Upper lobe of right lung (tissue), 1 donor: Measurements from ENCODE around the gene NAT9. TPM values are rescaled to one million over a fixed set of nuclear protein-coding genes. Genes with fewer than 3 reads are reported as not detected.

ENCODE experiments used
- ATAC-seq: fragments of 200-7000 bp; cut with Tn5 transposase; one replicate; pipeline ENCODE4 v1.9.1; 2020; ENCODE audit warnings: mild to moderate bottlenecking, moderate library complexity
- DNase-seq: peaks from one replicate; pipeline ENCODE4 v3.0.0-alpha.2; 2020
- H3K27ac ChIP-seq: fragments of 200-600 bp; one replicate; pipeline ENCODE4 v1.8.0; 2022
- H3K27me3 ChIP-seq: fragments of 200-600 bp; one replicate; pipeline ENCODE4 v1.8.0; 2022; ENCODE audit warnings: mild to moderate bottlenecking
- H3K36me3 ChIP-seq: fragments of 200-600 bp; one replicate; pipeline ENCODE4 v1.8.0; 2022
- H3K4me1 ChIP-seq: fragments of 200-600 bp; one replicate; pipeline ENCODE4 v1.8.0; 2022
- H3K4me3 ChIP-seq: fragments of 200-600 bp; one replicate; pipeline ENCODE4 v1.8.0; 2022; ENCODE audit warnings: mild to moderate bottlenecking
- H3K9me3 ChIP-seq: fragments of 200-600 bp; one replicate; pipeline ENCODE4 v1.8.0; 2022
- CTCF ChIP-seq: fragments of 200-600 bp; IDR thresholded peaks from one replicate; pipeline ENCODE4 v1.8.0; 2022; ENCODE audit warnings: antibody characterized with exemption
- intact Hi-C: fragments of 100-400 bp; cut with DNase I; formaldehyde crosslinking; loops from one replicate; pipeline ENCODE4 v1.11.0; 2022
- total RNA-seq: library from RNA; stranded (reverse); fragmentation: NEBNext Ultra II Directional; extraction: Animal tissue kit (Norgen Biotek cat#: 25700); gene quantifications from one replicate; pipeline ENCODE4 v1.2.1, GENCODE V29; 2021
- donor health status: DM: no; HTN: yes; CAD: no; lungs with severe emphysema.

NAT9 gene
- total RNA-seq, 1 donor from 2014 or later: 40.8 TPM

DNA sequence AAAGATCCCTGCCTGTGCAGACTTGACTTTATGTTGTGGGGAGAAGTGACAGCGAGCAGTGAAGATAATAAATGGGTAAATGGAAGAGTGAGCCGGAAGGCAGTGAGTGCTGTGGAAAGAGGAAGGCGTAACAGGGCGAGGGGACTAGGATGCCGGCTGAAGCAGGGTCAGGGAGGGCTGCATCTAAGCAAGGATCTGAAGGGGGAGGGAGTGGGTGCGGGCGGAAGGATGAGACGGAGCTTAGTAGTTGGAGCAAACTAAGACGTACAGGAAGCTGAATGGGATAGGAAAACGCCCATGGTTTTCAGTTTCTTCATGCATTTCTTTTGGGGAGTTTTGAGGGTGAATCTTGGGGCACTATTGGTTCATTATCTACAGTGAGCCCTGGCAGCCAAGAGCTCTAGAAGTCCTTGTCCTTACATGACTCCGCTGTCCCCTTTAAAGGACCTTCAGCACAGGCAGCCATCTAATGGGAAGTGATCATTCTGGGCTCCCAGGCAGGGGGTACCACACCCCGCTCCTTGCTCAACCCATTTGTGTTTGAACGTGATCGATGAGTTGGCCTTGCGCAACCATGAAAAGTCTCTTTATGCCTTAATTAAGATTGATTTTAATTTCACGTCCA lies 10.4 kb upstream of the NAT9 start:
- Histone ChIP-seq H3K4me3 (no peak overlapping the region), H3K36me3 (no peaks in the 10 kb centered on the region), H3K4me1 (peaks cover 4% of the 10 kb centered on the region), H3K27me3 (no peaks in the 10 kb centered on the region), H3K9me3 (no peaks in the 10 kb centered on the region), H3K27ac (no peak overlapping the region)
- no peak for TF ChIP-seq CTCF
- no peak for DNase-seq
- ATAC-seq: peak; percentile 61
- intact Hi-C loops: no loop called here

DNA sequence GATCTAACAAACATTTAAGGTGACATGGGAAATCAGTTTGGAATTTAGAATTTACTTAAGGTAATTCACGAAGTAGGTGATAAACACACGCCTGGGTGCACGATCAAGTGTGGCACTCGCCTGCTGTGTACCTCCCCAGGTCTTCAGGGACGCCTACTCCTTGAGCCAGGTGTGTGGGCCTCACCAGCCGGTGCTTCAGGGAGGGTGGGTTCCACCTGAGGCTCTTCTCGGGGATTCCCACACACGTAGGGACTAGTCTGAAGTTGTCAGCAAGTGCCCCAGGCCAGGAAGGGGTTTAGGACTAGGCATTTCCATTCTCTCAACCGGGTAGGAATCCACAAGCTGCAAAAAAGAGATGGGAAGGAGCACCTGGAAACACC lies 9.8 kb upstream of the NAT9 start:
- intact Hi-C loops: no loop called here
- DNase-seq (no peak), ATAC-seq (no peak)
- no peaks in the 10 kb centered on the region for H3K27me3 ChIP-seq
- no peak for TF ChIP-seq CTCF
- peaks cover 4% of the 10 kb centered on the region for H3K4me1 ChIP-seq
- H3K36me3 ChIP-seq: no peaks in the 10 kb centered on the region
- no peak overlapping the region for H3K27ac ChIP-seq
- no peak overlapping the region for H3K4me3 ChIP-seq
- H3K9me3 ChIP-seq: no peaks in the 10 kb centered on the region

- no peaks in the 10 kb centered on the region for H3K27me3 ChIP-seq
- H3K4me3 ChIP-seq: no peak overlapping the region
- DNase-seq (no peak), ATAC-seq (no peak)
- peaks cover 4% of the 10 kb centered on the region for H3K4me1 ChIP-seq
- intact Hi-C loops: no loop called here
- no peak overlapping the region for H3K27ac ChIP-seq
- H3K9me3 ChIP-seq: no peaks in the 10 kb centered on the region
- no peaks in the 10 kb centered on the region for H3K36me3 ChIP-seq
- no peak for TF ChIP-seq CTCF
These were observed 9.2 kb upstream of the NAT9 start for GRCh38 chr17:74785096-74785980.

- Histone ChIP-seq H3K4me1 (no peaks in the 10 kb centered on the region), H3K27ac (no peak overlapping the region), H3K9me3 (no peaks in the 10 kb centered on the region), H3K36me3 (no peaks in the 10 kb centered on the region), H3K4me3 (no peak overlapping the region), H3K27me3 (no peaks in the 10 kb centered on the region)
- ATAC-seq (no peak), DNase-seq (no peak)
- TF ChIP-seq CTCF: no peak
- intact Hi-C loops: no loop called here
These were observed 8.1 kb upstream of the NAT9 start for GRCh38 chr17:74784125-74784810.

DNA sequence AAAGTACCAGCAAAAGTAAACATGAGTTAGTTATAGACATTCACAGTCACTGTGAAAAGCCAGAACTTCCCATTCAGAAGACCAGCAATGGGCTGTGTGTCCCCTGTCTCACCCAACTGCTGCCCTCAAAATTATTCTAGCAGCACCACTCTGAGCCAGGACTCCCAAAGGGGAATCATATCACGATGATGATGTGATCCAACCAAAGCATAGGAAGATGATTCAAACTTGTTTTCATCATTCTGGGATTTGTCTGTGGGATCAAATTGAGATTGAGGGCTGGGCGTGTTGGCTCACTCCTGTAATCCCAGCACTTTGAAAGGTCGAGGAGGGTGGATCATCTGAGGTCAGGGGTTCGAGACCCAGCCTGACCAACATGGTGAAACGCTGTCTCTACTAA lies 6.4 kb upstream of the NAT9 start:
- no peak for ATAC-seq
- Histone ChIP-seq H3K27ac (no peak overlapping the region), H3K27me3 (no peaks in the 10 kb centered on the region), H3K4me1 (peaks cover 3% of the 10 kb centered on the region), H3K4me3 (no peak overlapping the region), H3K36me3 (no peaks in the 10 kb centered on the region), H3K9me3 (no peaks in the 10 kb centered on the region)
- no peak for DNase-seq
- intact Hi-C loops: no loop called here
- TF ChIP-seq CTCF: no peak
